NCI-H2196 (cell line): ENCODE measurements around the gene PTK7.

Experiments used
- DNase-seq: peaks from one replicate; lab custom pipeline; 2025; ENCODE audit not compliant: unreplicated experiment; lab: John Stamatoyannopoulos, UW

The PTK7 gene

GRCh38 chr6:43086022-43086658 lies 10.0 kb downstream of the PTK7 start:
- no peak for DNase-seq

- DNase-seq = no peak
Measured at GRCh38 chr6:43088654-43089056, 12.5 kb downstream of the PTK7 start.

- DNase-seq = no peak
Measured at GRCh38 chr6:43089467-43089866, 13.4 kb downstream of the PTK7 start.

- no peak for DNase-seq
Measured at GRCh38 chr6:43089874-43090558, 13.9 kb downstream of the PTK7 start.

GRCh38 chr6:43090559-43090956 lies 14.4 kb downstream of the PTK7 start:
- DNase-seq = peak; percentile 29

GRCh38 chr6:43091020-43091419 lies 14.9 kb downstream of the PTK7 start:
- no peak for DNase-seq

- no peak for DNase-seq
Measured at GRCh38 chr6:43091436-43091991, 15.4 kb downstream of the PTK7 start.

- DNase-seq = no peak
Measured at GRCh38 chr6:43092635-43093034, 16.5 kb downstream of the PTK7 start.

- no peak for DNase-seq
Measured at GRCh38 chr6:43093436-43094289, 17.5 kb downstream of the PTK7 start.

- DNase-seq = no peak
Measured at GRCh38 chr6:43095939-43096338, 19.8 kb downstream of the PTK7 start.

GRCh38 chr6:43096451-43097097 lies 20.5 kb downstream of the PTK7 start:
- no peak for DNase-seq

GRCh38 chr6:43097098-43097489 lies 21.0 kb downstream of the PTK7 start:
- no peak for DNase-seq

- DNase-seq = no peak
Measured at GRCh38 chr6:43097502-43097901, 21.4 kb downstream of the PTK7 start.

GRCh38 chr6:43101497-43101896 lies 25.4 kb downstream of the PTK7 start:
- DNase-seq = no peak

GRCh38 chr6:43103253-43103876 lies 27.3 kb downstream of the PTK7 start:
- DNase-seq = no peak

GRCh38 chr6:43105538-43106222 lies 29.6 kb downstream of the PTK7 start:
- no peak for DNase-seq

- no peak for DNase-seq
Measured at GRCh38 chr6:43107344-43108062, 31.4 kb downstream of the PTK7 start.

GRCh38 chr6:43113431-43114260 lies 37.5 kb downstream of the PTK7 start:
- no peak for DNase-seq

GRCh38 chr6:43115365-43115764 lies 39.3 kb downstream of the PTK7 start:
- DNase-seq = no peak
